Breast epithelium (tissue), 3 donors: ENCODE measurements around the gene SRRM5.

ENCODE experiments used
- POLR2A ChIP-seq: fragments of 450-650 bp; IDR thresholded peaks from one replicate; pipeline ENCODE4 v1.6.1; 2016; ENCODE audit warnings: antibody characterized with exemption, mild to moderate bottlenecking, moderate library complexity
- TF ChIP-seq, protein P1 (sequence below), 3 donors: fragments of 450-650 bp; IDR thresholded peaks; one replicate each; pipeline ENCODE4 v1.5.1; 2016 to 2017; ENCODE audit warnings: antibody characterized with exemption in 3 of 3, mild to moderate bottlenecking in 3 of 3, moderate library complexity in 3 of 3

GRCh38 chr19:43609872-43610271 lies 2.0 kb upstream of the SRRM5 start:
- TF ChIP-seq POLR2A: no peak
- TF ChIP-seq, protein P1, sequence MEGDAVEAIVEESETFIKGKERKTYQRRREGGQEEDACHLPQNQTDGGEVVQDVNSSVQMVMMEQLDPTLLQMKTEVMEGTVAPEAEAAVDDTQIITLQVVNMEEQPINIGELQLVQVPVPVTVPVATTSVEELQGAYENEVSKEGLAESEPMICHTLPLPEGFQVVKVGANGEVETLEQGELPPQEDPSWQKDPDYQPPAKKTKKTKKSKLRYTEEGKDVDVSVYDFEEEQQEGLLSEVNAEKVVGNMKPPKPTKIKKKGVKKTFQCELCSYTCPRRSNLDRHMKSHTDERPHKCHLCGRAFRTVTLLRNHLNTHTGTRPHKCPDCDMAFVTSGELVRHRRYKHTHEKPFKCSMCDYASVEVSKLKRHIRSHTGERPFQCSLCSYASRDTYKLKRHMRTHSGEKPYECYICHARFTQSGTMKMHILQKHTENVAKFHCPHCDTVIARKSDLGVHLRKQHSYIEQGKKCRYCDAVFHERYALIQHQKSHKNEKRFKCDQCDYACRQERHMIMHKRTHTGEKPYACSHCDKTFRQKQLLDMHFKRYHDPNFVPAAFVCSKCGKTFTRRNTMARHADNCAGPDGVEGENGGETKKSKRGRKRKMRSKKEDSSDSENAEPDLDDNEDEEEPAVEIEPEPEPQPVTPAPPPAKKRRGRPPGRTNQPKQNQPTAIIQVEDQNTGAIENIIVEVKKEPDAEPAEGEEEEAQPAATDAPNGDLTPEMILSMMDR (IDR thresholded peaks at IDR 0.05): no peak
